SK-N-SH (cell line): ENCODE measurements around the gene NAALAD2. TPM values are rescaled to one million over a fixed set of nuclear protein-coding genes. Genes with fewer than 3 reads are reported as not detected.

ENCODE experiments used
- CTCF ChIA-PET: fragments of 300-600, 350-600 bp; formaldehyde crosslinking; extraction: SDS; loops from one replicate; lab custom pipeline; 2021; lab: Yijun Ruan, JAX
- POLR2A ChIA-PET: fragments of 350-600 bp; sonication (Branson Sonifier 250); formaldehyde crosslinking; extraction: SDS; loops from one replicate; lab custom pipeline; 2020; ENCODE audit warnings: antibody characterized with exemption, inconsistent platforms; lab: Yijun Ruan, JAX
- DNase-seq: peaks from one replicate; pipeline ENCODE4 v3.0.0; 2012
- H2AFZ ChIP-seq: fragments of 200-600 bp; sonication (generic); 2 replicates; pipeline ENCODE4 v1.8.1; 2016; ENCODE audit warnings: antibody characterized with exemption, mild to moderate bottlenecking, low read depth
- H3F3A ChIP-seq: fragments of 200-600 bp; sonication (generic); replicated peaks from 2 replicates; pipeline ENCODE3; 2016; ENCODE audit warnings: antibody characterized with exemption, mild to moderate bottlenecking; ENCODE audit not compliant: insufficient read depth
- H3K27ac ChIP-seq, 2 experiments: fragments of 200-500 bp in 1 of 2; fragments of 200-600 bp in 1 of 2; sonication (Bioruptor generic) in 1 of 2; sonication (generic), shearing (Covaris generic) in 1 of 2; 2 replicates each; pipeline versions ENCODE4 v1.5.1 to v1.6.1; 2014 to 2016; ENCODE audit warnings: low read depth in 2 of 2, inconsistent platforms in 1 of 2, low read length in 1 of 2, mild to moderate bottlenecking in 1 of 2, mixed read lengths in 1 of 2
- H3K27me3 ChIP-seq: fragments of 200-600 bp; sonication (generic), shearing (Covaris generic); 2 replicates; pipeline ENCODE4 v1.6.1; 2016; ENCODE audit warnings: mixed run types; ENCODE audit not compliant: insufficient read depth
- H3K36me3 ChIP-seq, 2 experiments: fragments of 200-500 bp in 1 of 2; fragments of 200-600 bp in 1 of 2; sonication (Bioruptor generic) in 1 of 2; sonication (generic) in 1 of 2; replicated peaks in 1 of 2; 2 replicates each; pipeline versions ENCODE3 to v1.5.1; 2014 to 2016; ENCODE audit warnings: low read length in 1 of 2, mild to moderate bottlenecking in 1 of 2; ENCODE audit not compliant: insufficient read depth in 2 of 2, control insufficient read depth in 1 of 2
- H3K4me1 ChIP-seq, 2 experiments: fragments of 200-500 bp in 1 of 2; fragments of 200-600 bp in 1 of 2; sonication (Bioruptor generic) in 1 of 2; sonication (generic), shearing (Covaris generic) in 1 of 2; 2 replicates each; pipeline versions ENCODE4 v1.5.1 to v1.6.1; 2014 to 2016; ENCODE audit warnings: low read depth in 1 of 2, low read length in 1 of 2, mixed run types in 1 of 2; ENCODE audit not compliant: insufficient read depth in 2 of 2, control insufficient read depth in 1 of 2
- H3K4me2 ChIP-seq: fragments of 200-600 bp; sonication (generic), shearing (Covaris generic); 2 replicates; pipeline ENCODE4 v1.6.1; 2017; ENCODE audit warnings: mixed run types
- H3K4me3 ChIP-seq, 2 experiments: fragments of 200-500 bp in 1 of 2; fragments of 200-600 bp in 1 of 2; sonication (Bioruptor generic) in 1 of 2; sonication (generic), shearing (Covaris generic) in 1 of 2; 2 replicates each; pipeline versions ENCODE4 v1.5.1 to v1.8.1; 2014 to 2016; ENCODE audit warnings: low read depth in 2 of 2, inconsistent platforms in 1 of 2, low read length in 1 of 2, mild to moderate bottlenecking in 1 of 2, mixed read lengths in 1 of 2, moderate library complexity in 1 of 2
- H3K79me2 ChIP-seq: fragments of 200-600 bp; sonication (generic); 2 replicates; pipeline ENCODE4 v1.8.1; 2017; ENCODE audit warnings: mild to moderate bottlenecking; ENCODE audit not compliant: insufficient read depth
- H3K9ac ChIP-seq: fragments of 200-600 bp; sonication (generic); 2 replicates; pipeline ENCODE4 v1.6.1; 2017; ENCODE audit warnings: mixed run types
- H3K9me2 ChIP-seq: fragments of 200-600 bp; sonication (generic); 2 replicates; pipeline ENCODE4 v1.6.1; 2017; ENCODE audit warnings: mixed run types
- H3K9me3 ChIP-seq: fragments of 200-600 bp; sonication (generic); 2 replicates; pipeline ENCODE4 v1.6.1; 2017; ENCODE audit warnings: mixed run types, mild to moderate bottlenecking, moderate library complexity
- H4K20me1 ChIP-seq: fragments of 200-600 bp; sonication (generic); 2 replicates; pipeline ENCODE4 v1.6.1; 2017; ENCODE audit warnings: mild to moderate bottlenecking, mixed run types; ENCODE audit not compliant: insufficient read depth
- EP300 ChIP-seq, 2 experiments: IDR thresholded peaks; 2 replicates each; pipeline versions ENCODE4 v1.4.0 to v1.6.1; 2012; ENCODE audit warnings: borderline replicate concordance in 1 of 2, low read depth in 1 of 2, low read length in 1 of 2
- FOSL2 ChIP-seq: IDR thresholded peaks from 2 replicates; pipeline ENCODE4 v1.4.0; 2012; ENCODE audit warnings: low read depth, mild to moderate bottlenecking, moderate library complexity, borderline replicate concordance
- FOXM1 ChIP-seq: IDR thresholded peaks from 2 replicates; pipeline ENCODE4 v1.4.0; 2012; ENCODE audit warnings: low read depth, mild to moderate bottlenecking
- JUND ChIP-seq: IDR thresholded peaks from 2 replicates; pipeline ENCODE4 v1.4.0; 2012
- SMC3 ChIP-seq: IDR thresholded peaks from 2 replicates; pipeline ENCODE4 v1.6.1; 2012; ENCODE audit warnings: low read depth, low read length, improper control_type of control experiment
- TAF1 ChIP-seq: IDR thresholded peaks from 2 replicates; pipeline ENCODE4 v1.6.1; 2012; ENCODE audit warnings: low read depth, mild to moderate bottlenecking, low read length, moderate library complexity, borderline replicate concordance
- TCF12 ChIP-seq: IDR thresholded peaks from 2 replicates; pipeline ENCODE4 v1.4.0; 2012
- TEAD4 ChIP-seq: IDR thresholded peaks from 2 replicates; pipeline ENCODE4 v1.4.0; 2012; ENCODE audit warnings: mild to moderate bottlenecking, borderline replicate concordance; ENCODE audit not compliant: insufficient read depth
- YY1 ChIP-seq: IDR thresholded peaks from 2 replicates; pipeline ENCODE4 v1.4.0; 2012; ENCODE audit warnings: low read depth, mild to moderate bottlenecking
- WGBS: methylation state at CpG from one replicate; pipeline ENCODE4 v1.1.6; 2017; ENCODE audit warnings: low lambda C conversion rate; 5-methylcytosine and 5-hydroxymethylcytosine counted together
- polyA plus RNA-seq, 3 experiments: library from polyadenylated mRNA; depleted of rRNA; stranded (reverse); fragments of >200 nt; gene quantifications; 2 replicates each; pipeline ENCODE4 v1.2.3, GENCODE V29; 2012
- TF ChIP-seq, protein P1 (sequence below): fragments of 150-350 bp; IDR thresholded peaks from 2 replicates; pipeline ENCODE4 v1.6.1; 2016; ENCODE audit warnings: mild to moderate bottlenecking, low read depth, low read length
- TF ChIP-seq, protein P2 (sequence below): IDR thresholded peaks from 2 replicates; pipeline ENCODE4; 2012
- TF ChIP-seq, protein P3 (sequence below): IDR thresholded peaks from 2 replicates; pipeline ENCODE4 v1.4.0; 2012; ENCODE audit warnings: low read depth
- TF ChIP-seq, protein P4 (sequence below): IDR thresholded peaks from 2 replicates; pipeline ENCODE4 v1.6.1; 2012; ENCODE audit warnings: mild to moderate bottlenecking, low read depth, low read length, moderate library complexity

NAALAD2 gene
- polyA plus RNA-seq, 1 of the 3 experiments (the other 2 are of a cell fraction), result 0.74 TPM

DNA sequence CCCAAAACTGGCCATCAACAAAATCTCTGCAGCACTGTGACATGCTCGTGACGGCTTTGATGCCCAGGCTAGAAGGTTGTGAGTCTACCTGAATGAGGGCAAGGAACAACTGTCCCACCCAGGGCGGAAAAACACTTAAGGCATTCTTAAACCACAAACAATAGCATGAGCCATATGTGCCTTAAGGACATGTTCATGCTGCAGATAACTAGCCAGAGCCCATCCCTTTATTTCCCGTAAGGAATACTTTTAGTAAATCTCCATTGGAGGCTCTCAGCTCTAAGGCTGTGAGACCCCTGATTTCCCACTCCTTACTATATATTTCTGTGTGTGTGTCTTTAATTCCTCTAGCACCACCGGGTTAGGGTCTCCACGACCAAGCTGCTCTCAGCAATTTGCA is 85.0 kb downstream of the NAALAD2 start (continued):
- TF ChIP-seq, protein P1, sequence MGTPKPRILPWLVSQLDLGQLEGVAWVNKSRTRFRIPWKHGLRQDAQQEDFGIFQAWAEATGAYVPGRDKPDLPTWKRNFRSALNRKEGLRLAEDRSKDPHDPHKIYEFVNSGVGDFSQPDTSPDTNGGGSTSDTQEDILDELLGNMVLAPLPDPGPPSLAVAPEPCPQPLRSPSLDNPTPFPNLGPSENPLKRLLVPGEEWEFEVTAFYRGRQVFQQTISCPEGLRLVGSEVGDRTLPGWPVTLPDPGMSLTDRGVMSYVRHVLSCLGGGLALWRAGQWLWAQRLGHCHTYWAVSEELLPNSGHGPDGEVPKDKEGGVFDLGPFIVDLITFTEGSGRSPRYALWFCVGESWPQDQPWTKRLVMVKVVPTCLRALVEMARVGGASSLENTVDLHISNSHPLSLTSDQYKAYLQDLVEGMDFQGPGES, result no peak
- TF ChIP-seq TAF1, result no peak

DNA sequence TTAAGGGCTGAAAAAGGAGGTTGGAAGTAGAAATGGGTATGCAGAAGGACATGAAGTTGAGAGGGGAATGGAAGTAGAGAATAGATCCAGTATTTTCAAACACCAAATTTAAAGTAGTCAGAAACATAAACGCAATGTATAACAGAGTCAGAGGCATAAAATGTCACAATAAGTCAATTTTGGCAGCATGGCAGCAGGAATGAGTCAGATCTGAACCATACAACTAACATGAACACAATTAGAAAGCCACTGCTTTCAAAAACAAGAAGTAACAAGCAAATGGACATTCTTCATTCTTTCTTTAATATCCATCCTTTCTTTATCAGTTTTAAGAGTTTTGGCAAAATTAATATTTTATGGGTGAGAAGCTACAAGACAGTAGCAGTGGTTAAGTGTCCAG is 85.9 kb downstream of the NAALAD2 start:
- Histone ChIP-seq H4K20me1 (peaks cover 51% of the 10 kb centered on the region), H3K4me2 (peak overlapping the region; percentile 82), H3K9ac (0 out of 2 replicates have a peak overlapping the region, but pooled peaks have one; percentile 83), H3K4me1 (peaks cover 5 to 9% of the 10 kb centered on the region in 2 experiments; a peak in 3 of 4 replicates), H3K9me2 (no peaks in the 10 kb centered on the region), H2AFZ (no peak overlapping the region), H3K79me2 (peaks cover 80% of the 10 kb centered on the region), H3K4me3 (peak overlapping the region; percentile 81 to 96; a peak in 2 of 4 replicates), H3K27me3 (no peaks in the 10 kb centered on the region), H3K36me3 (peaks cover 17% of the 10 kb centered on the region in 2 experiments), H3K27ac (peak overlapping the region in 1 of 2 experiments; percentile 29; a peak in 1 of 4 replicates), H3K9me3 (no peaks in the 10 kb centered on the region), H3F3A (peaks cover 3% of the 10 kb centered on the region)
- ChIA-PET POLR2A (no interaction called here), CTCF (interaction anchor here (7.4 kb wide), 1 partner anchor 16 kb away, joined by 47 read pairs; no protein-coding TSS in a partner anchor)
- 38% methylated on average over 1 of the region's 1 CpG for WGBS
- no peak for DNase-seq
- TF ChIP-seq, protein P2, sequence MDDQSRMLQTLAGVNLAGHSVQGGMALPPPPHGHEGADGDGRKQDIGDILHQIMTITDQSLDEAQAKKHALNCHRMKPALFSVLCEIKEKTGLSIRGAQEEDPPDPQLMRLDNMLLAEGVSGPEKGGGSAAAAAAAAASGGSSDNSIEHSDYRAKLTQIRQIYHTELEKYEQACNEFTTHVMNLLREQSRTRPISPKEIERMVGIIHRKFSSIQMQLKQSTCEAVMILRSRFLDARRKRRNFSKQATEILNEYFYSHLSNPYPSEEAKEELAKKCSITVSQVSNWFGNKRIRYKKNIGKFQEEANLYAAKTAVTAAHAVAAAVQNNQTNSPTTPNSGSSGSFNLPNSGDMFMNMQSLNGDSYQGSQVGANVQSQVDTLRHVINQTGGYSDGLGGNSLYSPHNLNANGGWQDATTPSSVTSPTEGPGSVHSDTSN, result peak; percentile 73
- TF ChIP-seq FOSL2 (peak; percentile 53; the same call in 1 of the 2 replicates), FOXM1 (no peak), TCF12 (peak; percentile 11; the same call in 1 of the 2 replicates), EP300 (IDR thresholded peaks at IDR 0.05; ENCODE audit: borderline replicate concordance in 1 of 2, low read depth in 1 of 2, low read length in 1 of 2) (no peak)
- TF ChIP-seq, protein P3, sequence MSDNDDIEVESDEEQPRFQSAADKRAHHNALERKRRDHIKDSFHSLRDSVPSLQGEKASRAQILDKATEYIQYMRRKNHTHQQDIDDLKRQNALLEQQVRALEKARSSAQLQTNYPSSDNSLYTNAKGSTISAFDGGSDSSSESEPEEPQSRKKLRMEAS, result 0 out of 2 replicates have a peak, but pooled peaks have one; percentile 42

DNA sequence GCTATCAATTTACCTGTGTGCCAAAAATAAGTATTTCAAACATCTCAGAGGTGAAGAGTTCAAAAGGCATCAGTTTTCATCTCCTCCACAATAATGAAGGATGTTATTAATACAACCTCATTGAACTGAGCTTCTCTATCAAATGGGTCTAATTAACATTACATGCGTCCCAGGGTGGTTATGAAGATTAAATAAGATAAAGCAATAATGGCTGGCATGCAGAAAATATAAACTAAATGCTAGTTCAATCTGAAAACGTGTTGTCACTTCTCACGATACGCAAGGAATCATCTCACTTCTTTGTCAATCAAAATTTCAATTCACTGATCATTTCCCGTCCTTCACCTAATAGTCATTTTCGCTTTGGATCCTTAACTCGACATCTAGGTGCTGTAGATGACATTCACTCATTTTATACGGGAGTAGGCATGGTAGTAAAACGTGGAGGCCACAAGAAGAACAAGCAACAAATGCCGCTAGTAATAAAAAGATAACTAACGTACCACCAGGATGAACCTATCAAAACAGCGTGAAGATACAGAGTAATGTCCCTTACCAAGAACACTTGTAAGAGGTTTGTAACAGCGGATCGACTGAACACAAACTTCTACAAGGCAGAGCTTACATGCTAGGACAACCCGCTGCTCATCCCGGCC is 87.5 kb downstream of the NAALAD2 start:
- peaks cover 5 to 9% of the 10 kb centered on the region in 2 experiments; a peak in 3 of 4 replicates for H3K4me1 ChIP-seq
- peaks cover 64% of the 10 kb centered on the region for H3K79me2 ChIP-seq
- TF ChIP-seq, protein P4, sequence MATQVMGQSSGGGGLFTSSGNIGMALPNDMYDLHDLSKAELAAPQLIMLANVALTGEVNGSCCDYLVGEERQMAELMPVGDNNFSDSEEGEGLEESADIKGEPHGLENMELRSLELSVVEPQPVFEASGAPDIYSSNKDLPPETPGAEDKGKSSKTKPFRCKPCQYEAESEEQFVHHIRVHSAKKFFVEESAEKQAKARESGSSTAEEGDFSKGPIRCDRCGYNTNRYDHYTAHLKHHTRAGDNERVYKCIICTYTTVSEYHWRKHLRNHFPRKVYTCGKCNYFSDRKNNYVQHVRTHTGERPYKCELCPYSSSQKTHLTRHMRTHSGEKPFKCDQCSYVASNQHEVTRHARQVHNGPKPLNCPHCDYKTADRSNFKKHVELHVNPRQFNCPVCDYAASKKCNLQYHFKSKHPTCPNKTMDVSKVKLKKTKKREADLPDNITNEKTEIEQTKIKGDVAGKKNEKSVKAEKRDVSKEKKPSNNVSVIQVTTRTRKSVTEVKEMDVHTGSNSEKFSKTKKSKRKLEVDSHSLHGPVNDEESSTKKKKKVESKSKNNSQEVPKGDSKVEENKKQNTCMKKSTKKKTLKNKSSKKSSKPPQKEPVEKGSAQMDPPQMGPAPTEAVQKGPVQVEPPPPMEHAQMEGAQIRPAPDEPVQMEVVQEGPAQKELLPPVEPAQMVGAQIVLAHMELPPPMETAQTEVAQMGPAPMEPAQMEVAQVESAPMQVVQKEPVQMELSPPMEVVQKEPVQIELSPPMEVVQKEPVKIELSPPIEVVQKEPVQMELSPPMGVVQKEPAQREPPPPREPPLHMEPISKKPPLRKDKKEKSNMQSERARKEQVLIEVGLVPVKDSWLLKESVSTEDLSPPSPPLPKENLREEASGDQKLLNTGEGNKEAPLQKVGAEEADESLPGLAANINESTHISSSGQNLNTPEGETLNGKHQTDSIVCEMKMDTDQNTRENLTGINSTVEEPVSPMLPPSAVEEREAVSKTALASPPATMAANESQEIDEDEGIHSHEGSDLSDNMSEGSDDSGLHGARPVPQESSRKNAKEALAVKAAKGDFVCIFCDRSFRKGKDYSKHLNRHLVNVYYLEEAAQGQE, result no peak
- TF ChIP-seq, protein P3, result no peak
- TF ChIP-seq YY1 (no peak), SMC3 (no peak), EP300 (IDR thresholded peaks at IDR 0.05; ENCODE audit: borderline replicate concordance in 1 of 2, low read depth in 1 of 2, low read length in 1 of 2) (no peak), JUND (no peak), TEAD4 (no peak)
- peak overlapping the region; percentile 83 for H3K9ac ChIP-seq
- H2AFZ ChIP-seq, result peak overlapping the region; percentile 98
- H3K4me2 ChIP-seq, result peak overlapping the region; percentile 82
- peaks cover 3% of the 10 kb centered on the region for H3F3A ChIP-seq
- no peaks in the 10 kb centered on the region for H3K27me3 ChIP-seq
- no peaks in the 10 kb centered on the region for H3K9me3 ChIP-seq
- peak overlapping the region; percentile 84 to 85 for H3K27ac ChIP-seq
- peak overlapping the region; percentile 81 to 96 for H3K4me3 ChIP-seq
- ChIA-PET POLR2A (no interaction called here), CTCF (interaction anchor here (1.3 to 7.4 kb wide), 2 partner anchors 14 to 17 kb away, joined by 3 to 47 read pairs; no protein-coding TSS in a partner anchor)
- no peaks in the 10 kb centered on the region for H3K9me2 ChIP-seq
- H4K20me1 ChIP-seq, result peaks cover 46% of the 10 kb centered on the region
- WGBS, result under 1% methylated on average over 14 of the region's 16 CpGs
- no peak for DNase-seq
- peaks cover 3% of the 10 kb centered on the region in 2 experiments for H3K36me3 ChIP-seq
